Stimulated activated naive CD8-positive, alpha-beta T cell treated with anti-CD3 and anti-CD28 coated beads, Interleukin-15, amount 100 ng/mL, for 72 hours (primary cell): ENCODE measurements around the gene CCDC142.

Experiments
- ATAC-seq: fragments of 150-1000 bp; cut with Tn5 transposase; 2 replicates; pipeline ENCODE4 v1.10.0; 2021; ENCODE audit warnings: mild to moderate bottlenecking, moderate library complexity
- DNase-seq, 2 donors: peaks; one replicate each; pipeline ENCODE4 v3.0.0; 2021 to 2022
- H3K27ac Mint-ChIP-seq, 2 donors: one replicate each; pipeline ENCODE4 v1.8.0; 2022; ENCODE audit warnings: mild to moderate bottlenecking in 2 of 2, mixed read lengths in 2 of 2, moderate library complexity in 2 of 2
- H3K27me3 Mint-ChIP-seq: one replicate; pipeline ENCODE4 v1.8.0; 2022; ENCODE audit warnings: mixed read lengths
- H3K4me1 Mint-ChIP-seq: one replicate; pipeline ENCODE4 v1.8.0; 2022; ENCODE audit warnings: mild to moderate bottlenecking, mixed read lengths
- H3K4me3 Mint-ChIP-seq, 2 donors: one replicate each; pipeline ENCODE4 v1.8.0; 2022; ENCODE audit warnings: mild to moderate bottlenecking in 2 of 2, mixed read lengths in 2 of 2, moderate library complexity in 1 of 2
- H3K9me3 Mint-ChIP-seq, 2 donors: one replicate each; pipeline ENCODE4 v1.8.0; 2022; ENCODE audit warnings: mixed read lengths in 2 of 2

CCDC142 gene

DNA sequence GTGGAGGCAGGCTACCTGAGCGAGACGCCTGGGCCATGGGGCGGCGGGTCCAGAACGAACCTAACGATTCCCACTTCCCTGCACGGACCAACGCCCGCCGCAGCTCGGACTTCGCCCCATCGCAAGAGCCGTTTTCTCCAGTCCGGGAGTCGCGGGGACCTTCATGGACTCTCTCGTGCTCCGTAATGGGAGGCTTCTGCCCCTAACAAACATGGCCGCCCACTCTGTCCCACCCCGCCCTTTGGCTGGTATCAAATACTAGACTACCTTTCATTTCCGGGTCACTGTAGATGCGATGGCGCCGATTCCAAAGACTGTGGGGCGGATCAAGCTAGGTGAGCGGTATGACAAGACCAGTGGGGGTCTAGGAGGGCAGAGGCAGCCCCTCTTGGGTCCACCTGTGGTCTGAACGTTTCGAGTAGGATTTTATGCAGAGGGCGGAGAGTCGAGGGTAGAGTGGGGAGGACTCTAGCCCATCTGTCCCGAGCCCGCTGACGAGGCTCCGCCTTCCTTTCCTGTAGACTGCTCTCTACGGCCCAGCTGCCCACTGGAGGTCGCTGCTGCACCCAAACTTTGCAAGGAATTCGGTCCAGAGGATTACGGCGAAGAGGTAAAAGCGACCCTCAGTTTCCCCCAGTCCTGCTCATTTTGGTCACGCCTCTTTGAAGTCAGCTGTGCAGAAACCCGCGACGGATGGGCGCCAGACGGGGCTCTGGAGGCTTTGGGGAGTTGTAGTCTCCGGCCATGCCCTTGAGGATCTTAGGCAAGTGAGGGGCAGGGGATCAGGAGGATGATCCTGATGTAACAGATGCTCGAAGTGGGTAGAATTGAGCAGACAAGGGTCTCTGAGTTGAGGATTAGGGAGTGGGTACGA is at the start of gene CCDC142, which contains the start of gene TTC31:
Gene CCDC142, minus strand, starts transcription at position 198 of the 874 bp plus-strand sequence. Its CDS starts 161 bp downstream, at position 37.
Gene TTC31, plus strand, starts transcription at position 281 of the 874 bp plus-strand sequence. Its CDS starts 15 bp downstream, at position 296.
- DNase-seq, result peak; percentile 90 to 94
- H3K9me3 Mint-ChIP-seq, result no peaks in the 10 kb centered on the region
- peak within 1 kb of the TSS; percentile 94 to 98 for H3K4me3 Mint-ChIP-seq
- no peaks in the 10 kb centered on the region for H3K27me3 Mint-ChIP-seq
- H3K4me1 Mint-ChIP-seq, result peaks cover 48% of the 10 kb centered on the region
- ATAC-seq, result peak; percentile 95
- peak within 1 kb of the TSS; percentile 99 for H3K27ac Mint-ChIP-seq

GRCh38 chr2:74532222-74532621 is 49.4 kb upstream of the CCDC142 start:
- Mint-ChIP-seq H3K4me1 (peaks cover 47% of the 10 kb centered on the region), H3K27me3 (peaks cover 4% of the 10 kb centered on the region), H3K9me3 (no peaks in the 10 kb centered on the region), H3K4me3 (peak overlapping the region in 1 of 2 donors; percentile 84), H3K27ac (peak overlapping the region in 1 of 2 donors; percentile 15)
- no peak for DNase-seq
- no peak for ATAC-seq

- Mint-ChIP-seq H3K9me3 (peaks cover 0 to 3% of the 10 kb centered on the region in 2 donors), H3K27me3 (no peaks in the 10 kb centered on the region), H3K4me1 (peaks cover 51% of the 10 kb centered on the region), H3K27ac (no peak overlapping the region), H3K4me3 (peak overlapping the region; percentile 84 to 99)
- DNase-seq (no peak), ATAC-seq (no peak)
Observed at GRCh38 chr2:74531666-74532065, 48.9 kb upstream of the CCDC142 start.

GRCh38 chr2:74530239-74531187 is 47.7 kb upstream of the CCDC142 start:
- Mint-ChIP-seq H3K27ac (peak overlapping the region; percentile 86 to 88), H3K4me3 (peak overlapping the region; percentile 84 to 99), H3K27me3 (no peaks in the 10 kb centered on the region), H3K9me3 (peaks cover 0 to 7% of the 10 kb centered on the region in 2 donors), H3K4me1 (peaks cover 53% of the 10 kb centered on the region)
- DNase-seq, result peak; percentile 41 to 79
- ATAC-seq, result peak; percentile 71

- H3K4me3 Mint-ChIP-seq, result peak within 1 kb of the TSS; percentile 84 to 99
- H3K27me3 Mint-ChIP-seq, result no peaks in the 10 kb centered on the region
- peaks cover 53% of the 10 kb centered on the region for H3K4me1 Mint-ChIP-seq
- ATAC-seq (peak; percentile 83), DNase-seq (peak; percentile 87 to 93)
- peak within 1 kb of the TSS; percentile 92 to 99 for H3K27ac Mint-ChIP-seq
- H3K9me3 Mint-ChIP-seq, result peaks cover 0 to 7% of the 10 kb centered on the region in 2 donors
Observed at GRCh38 chr2:74529357-74530238, 46.8 kb upstream of the CCDC142 start, which contains the start of the genes AUP1 and HTRA2. AUP1 (minus strand) TSS chr2:74529706; CDS start chr2:74529629, 77 bp downstream. HTRA2 (plus strand) TSS chr2:74529933; CDS start chr2:74530007, 74 bp downstream.

- DNase-seq (peak in 1 of 2 donors; percentile 50), ATAC-seq (peak; percentile 11)
- Mint-ChIP-seq H3K4me1 (peaks cover 53% of the 10 kb centered on the region), H3K9me3 (peaks cover 0 to 7% of the 10 kb centered on the region in 2 donors), H3K27me3 (no peaks in the 10 kb centered on the region), H3K4me3 (peak overlapping the region; percentile 84 to 99), H3K27ac (peak overlapping the region; percentile 92 to 99)
Observed at GRCh38 chr2:74528600-74529356, 46.0 kb upstream of the CCDC142 start.

- peaks cover 53% of the 10 kb centered on the region for H3K4me1 Mint-ChIP-seq
- no peaks in the 10 kb centered on the region for H3K27me3 Mint-ChIP-seq
- no peak for DNase-seq
- no peak for ATAC-seq
- peak overlapping the region; percentile 84 to 99 for H3K4me3 Mint-ChIP-seq
- H3K27ac Mint-ChIP-seq, result no peak overlapping the region
- H3K9me3 Mint-ChIP-seq, result peaks cover 0 to 7% of the 10 kb centered on the region in 2 donors
Observed at GRCh38 chr2:74527741-74528140, 44.9 kb upstream of the CCDC142 start.

DNA sequence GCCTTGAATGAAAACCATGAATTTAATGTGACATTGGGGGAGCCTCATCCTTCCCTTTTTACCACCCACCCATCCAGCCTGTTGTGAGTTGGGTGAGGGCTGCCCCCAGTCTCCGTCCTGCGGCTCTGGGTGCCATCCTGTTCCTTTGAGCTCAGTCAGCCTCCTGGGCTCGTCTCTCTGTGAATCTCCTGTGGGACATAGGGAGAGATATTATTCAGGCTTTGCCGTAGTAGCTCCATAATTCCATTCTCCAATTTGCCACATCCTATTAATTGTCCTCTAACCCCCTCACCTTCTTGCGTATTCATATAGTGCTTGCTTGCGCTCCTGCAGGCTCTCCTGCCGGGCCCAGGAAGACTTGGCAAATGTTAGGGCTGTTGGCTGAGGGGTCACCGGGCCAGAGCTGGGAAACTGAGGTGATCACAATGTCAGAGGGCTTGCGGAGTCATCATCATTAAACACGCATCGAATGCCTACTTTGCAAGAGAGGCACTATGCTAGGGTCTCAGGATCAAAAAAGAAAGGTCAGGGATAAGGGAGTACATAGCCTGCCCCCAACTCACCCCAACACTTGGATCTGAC is 43.9 kb upstream of the CCDC142 start:
- DNase-seq, result no peak
- H3K4me3 Mint-ChIP-seq, result no peak overlapping the region
- peak overlapping the region in 1 of 2 donors; percentile 72 for H3K27ac Mint-ChIP-seq
- ATAC-seq, result no peak
- H3K27me3 Mint-ChIP-seq, result no peaks in the 10 kb centered on the region
- H3K9me3 Mint-ChIP-seq, result peaks cover 0 to 7% of the 10 kb centered on the region in 2 donors
- H3K4me1 Mint-ChIP-seq, result peaks cover 43% of the 10 kb centered on the region

- peak within 1 kb of the TSS in 1 of 2 donors; percentile 72 for H3K27ac Mint-ChIP-seq
- peaks cover 36% of the 10 kb centered on the region for H3K4me1 Mint-ChIP-seq
- no peak for DNase-seq
- H3K9me3 Mint-ChIP-seq, result peaks cover 0 to 7% of the 10 kb centered on the region in 2 donors
- H3K27me3 Mint-ChIP-seq, result no peaks in the 10 kb centered on the region
- H3K4me3 Mint-ChIP-seq, result no peak within 1 kb of the TSS
- no peak for ATAC-seq
Observed at GRCh38 chr2:74525717-74526648, 43.2 kb upstream of the CCDC142 start, which contains the start of gene DQX1. DQX1 (minus strand) TSS chr2:74526231; CDS start chr2:74525729, 502 bp downstream.

- peaks cover 0 to 7% of the 10 kb centered on the region in 2 donors for H3K9me3 Mint-ChIP-seq
- H3K4me1 Mint-ChIP-seq, result peaks cover 31% of the 10 kb centered on the region
- ATAC-seq, result no peak
Observed at GRCh38 chr2:74524955-74525716, 42.3 kb upstream of the CCDC142 start.

DNA sequence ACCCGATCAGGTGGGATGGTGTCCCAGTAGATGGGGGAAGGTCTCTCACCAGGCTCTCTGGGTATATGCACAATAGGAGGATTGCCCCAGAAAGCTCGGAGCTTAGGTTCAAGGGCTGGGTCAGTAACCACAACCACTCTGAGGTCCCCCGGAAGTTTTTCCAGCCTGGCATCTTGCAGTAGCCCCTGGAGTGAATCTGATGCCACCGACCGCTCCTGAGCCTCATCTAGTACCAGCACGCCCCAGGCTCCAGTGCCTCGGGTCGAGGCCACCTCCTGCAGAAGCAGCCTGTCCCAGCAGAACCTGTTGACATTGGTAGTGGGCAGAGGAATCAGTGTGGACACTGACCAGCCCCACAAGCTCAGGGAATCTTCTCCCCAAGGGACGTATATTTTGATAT is 41.2 kb upstream of the CCDC142 start:
- Mint-ChIP-seq H3K4me3 (no peak overlapping the region), H3K27me3 (peaks cover 16% of the 10 kb centered on the region), H3K9me3 (peaks cover 0 to 7% of the 10 kb centered on the region in 2 donors), H3K4me1 (peaks cover 30% of the 10 kb centered on the region), H3K27ac (no peak overlapping the region)
- ATAC-seq (no peak), DNase-seq (no peak)

More at GRCh38 chr2:74524955-74525716, 42.3 kb upstream of the CCDC142 start:
- no peak for DNase-seq
- no peak overlapping the region for H3K27ac Mint-ChIP-seq
- H3K27me3 Mint-ChIP-seq, result peaks cover 5% of the 10 kb centered on the region
- no peak overlapping the region for H3K4me3 Mint-ChIP-seq

DNA sequence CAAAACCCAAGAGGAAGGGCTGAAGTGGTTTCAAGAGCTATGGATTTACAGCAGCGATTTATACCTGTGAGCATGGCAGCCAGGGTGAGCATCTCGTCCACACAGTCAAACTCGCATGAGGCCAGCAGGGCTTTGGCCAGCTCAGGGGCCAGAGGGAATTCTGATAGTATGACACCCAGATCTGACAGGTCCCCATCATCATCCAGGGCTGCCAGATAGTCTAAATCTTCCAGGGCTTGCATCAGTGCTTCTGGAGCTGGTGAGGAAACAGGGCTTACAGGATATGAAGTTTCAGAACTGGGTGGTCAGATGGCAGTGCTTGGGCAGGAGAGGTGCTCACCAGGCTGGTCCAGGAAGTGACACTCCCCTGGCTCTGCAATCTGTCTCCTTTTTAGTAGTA is 39.7 kb upstream of the CCDC142 start:
- no peak for DNase-seq
- no peak for ATAC-seq
- Mint-ChIP-seq H3K9me3 (peaks cover 0 to 7% of the 10 kb centered on the region in 2 donors), H3K27me3 (peaks cover 31% of the 10 kb centered on the region), H3K27ac (no peak overlapping the region), H3K4me3 (no peak overlapping the region), H3K4me1 (peaks cover 15% of the 10 kb centered on the region)
